Measurements from ENCODE around the gene CSNK1G2. TPM values are rescaled to one million over a fixed set of nuclear protein-coding genes. Genes with fewer than 3 reads are reported as not detected.

CSNK1G2 gene
- total and polyA plus RNA-seq, 2 experiments from 2014 or later = 97.7 to 100 TPM

GRCh38 chr19:1912760-1913505 is 28.0 kb upstream of the CSNK1G2 start:
- DNase-seq (ENCODE audit: low read depth in 1 of 2, low spot score in 1 of 2) = no peak
- Histone ChIP-seq H3K27ac (no peak overlapping the region), H3K9me3 (ENCODE audit: low read depth) (no peaks in the 10 kb centered on the region), H3K36me3 (peaks cover 2% of the 10 kb centered on the region), H3K4me1 (ENCODE audit: low read depth) (no peaks in the 10 kb centered on the region), H3K27me3 (no peaks in the 10 kb centered on the region), H3K4me3 (no peak overlapping the region)
- no peak for TF ChIP-seq CTCF (IDR thresholded peaks at IDR 0.05; ENCODE audit: low read depth, low read length)

GRCh38 chr19:1913781-1914577 is 27.0 kb upstream of the CSNK1G2 start:
- H3K27ac ChIP-seq = no peak overlapping the region

GRCh38 chr19:1914826-1915341 is 26.1 kb upstream of the CSNK1G2 start:
- Histone ChIP-seq H3K36me3 (peaks cover 2% of the 10 kb centered on the region), H3K4me1 (ENCODE audit: low read depth) (no peaks in the 10 kb centered on the region), H3K4me3 (no peak overlapping the region), H3K27ac (no peak overlapping the region), H3K9me3 (ENCODE audit: low read depth) (no peaks in the 10 kb centered on the region), H3K27me3 (no peaks in the 10 kb centered on the region)
- DNase-seq (ENCODE audit: low read depth in 1 of 2, low spot score in 1 of 2) = no peak
- no peak for TF ChIP-seq CTCF (IDR thresholded peaks at IDR 0.05; ENCODE audit: low read depth, low read length)

More at GRCh38 chr19:1913781-1914577, 27.0 kb upstream of the CSNK1G2 start:
- H3K9me3 ChIP-seq (ENCODE audit: low read depth) = no peaks in the 10 kb centered on the region
- no peaks in the 10 kb centered on the region for H3K27me3 ChIP-seq
- no peak overlapping the region for H3K4me3 ChIP-seq
- DNase-seq (ENCODE audit: low read depth in 1 of 2, low spot score in 1 of 2) = no peak
- H3K36me3 ChIP-seq = peaks cover 2% of the 10 kb centered on the region
- H3K4me1 ChIP-seq (ENCODE audit: low read depth) = no peaks in the 10 kb centered on the region
- TF ChIP-seq CTCF (IDR thresholded peaks at IDR 0.05; ENCODE audit: low read depth, low read length) = no peak

GRCh38 chr19:1917146-1917545 is 23.8 kb upstream of the CSNK1G2 start:
- Histone ChIP-seq H3K36me3 (peaks cover 7% of the 10 kb centered on the region), H3K4me3 (no peak overlapping the region), H3K27me3 (no peaks in the 10 kb centered on the region), H3K4me1 (ENCODE audit: low read depth) (no peaks in the 10 kb centered on the region), H3K27ac (no peak overlapping the region), H3K9me3 (ENCODE audit: low read depth) (no peaks in the 10 kb centered on the region)
- no peak for TF ChIP-seq CTCF (IDR thresholded peaks at IDR 0.05; ENCODE audit: low read depth, low read length)
- no peak for DNase-seq (ENCODE audit: low read depth in 1 of 2, low spot score in 1 of 2)

GRCh38 chr19:1917926-1918325 is 23.0 kb upstream of the CSNK1G2 start:
- Histone ChIP-seq H3K4me3 (no peak overlapping the region), H3K27ac (no peak overlapping the region), H3K36me3 (peaks cover 5% of the 10 kb centered on the region), H3K4me1 (ENCODE audit: low read depth) (no peaks in the 10 kb centered on the region), H3K9me3 (ENCODE audit: low read depth) (no peaks in the 10 kb centered on the region), H3K27me3 (no peaks in the 10 kb centered on the region)
- no peak for DNase-seq (ENCODE audit: low read depth in 1 of 2, low spot score in 1 of 2)
- TF ChIP-seq CTCF (IDR thresholded peaks at IDR 0.05; ENCODE audit: low read depth, low read length) = no peak

Measured in cardiac muscle cell (in vitro differentiated cells and primary cell).